Natural killer cell treated with Interleukin-12 subunit alpha and Interleukin-12 subunit beta and Interleukin-15 and Interleukin-18, amount 100 ng/mL, for 72 hours (primary cell): ENCODE results near the gene EPHA4. TPM values are rescaled to one million over a fixed set of nuclear protein-coding genes. Genes with fewer than 3 reads are reported as not detected.
A peak's percentile ranks its signal among the peaks of the same experiment; 100 is the strongest.

Experiments used
- ATAC-seq, 2 donors: fragments of 150-1000 bp; cut with Tn5 transposase in 1 of 2; sonication (Bioruptor Pico), chemical (Tn5 transposase) in 1 of 2; 2 replicates each; pipeline ENCODE4 v1.10.0; 2021
- DNase-seq: peaks from one replicate; pipeline ENCODE4 v3.0.0; 2022; ENCODE audit warnings: low spot score
- H3K27ac Mint-ChIP-seq, 2 donors: 1 replicate in 1 of 2; 2 replicates in 1 of 2; pipeline ENCODE4 v1.8.0; 2022; ENCODE audit warnings: mixed read lengths in 2 of 2, mild to moderate bottlenecking in 1 of 2, moderate library complexity in 1 of 2
- H3K27me3 Mint-ChIP-seq, 2 donors: 1 replicate in 1 of 2; 2 replicates in 1 of 2; pipeline ENCODE4 v1.8.0; 2022; ENCODE audit warnings: mixed read lengths in 2 of 2
- H3K36me3 Mint-ChIP-seq: one replicate; pipeline ENCODE4 v1.8.0; 2022; ENCODE audit warnings: mixed read lengths
- H3K4me1 Mint-ChIP-seq, 2 donors: 1 replicate in 1 of 2; 2 replicates in 1 of 2; pipeline ENCODE4 v1.8.0; 2022; ENCODE audit warnings: low read depth in 2 of 2, mixed read lengths in 2 of 2, mild to moderate bottlenecking in 1 of 2
- H3K4me3 Mint-ChIP-seq: one replicate; pipeline ENCODE4 v1.8.0; 2022; ENCODE audit warnings: mixed read lengths
- H3K9me3 Mint-ChIP-seq: 2 replicates; pipeline ENCODE4 v1.8.0; 2022; ENCODE audit warnings: mixed read lengths
- total RNA-seq, 2 donors: library from RNA; stranded (reverse); gene quantifications; one replicate each; pipeline ENCODE4 v1.2.3, GENCODE V29; 2022

The EPHA4 gene
- total RNA-seq, 2 donors from 2014 or later: 9.7 to 20.7 TPM

DNA sequence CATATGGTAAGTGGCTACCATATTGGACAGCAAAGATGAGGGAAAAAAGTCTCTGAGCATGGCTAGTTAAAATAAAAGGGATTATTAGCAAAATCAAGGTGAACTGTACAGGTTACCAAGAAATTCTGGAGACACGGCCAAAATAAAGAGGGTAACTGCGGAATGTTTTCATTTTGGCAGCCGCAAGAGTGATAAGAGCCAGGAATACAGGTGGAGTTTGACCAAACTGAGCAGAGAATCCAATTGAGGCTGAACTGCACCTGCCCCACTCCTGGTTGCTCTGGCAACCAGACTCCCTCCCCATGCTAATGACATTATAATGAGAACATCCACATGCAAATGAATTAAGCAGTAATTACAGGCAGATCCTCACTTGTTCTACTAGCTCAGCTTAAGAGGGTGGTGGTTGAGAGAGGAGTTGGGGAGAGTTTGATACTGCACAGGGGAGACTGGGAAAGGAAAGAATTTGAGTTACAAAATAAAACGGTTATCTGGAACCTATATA lies 18.8 kb upstream of the EPHA4 start:
- peaks cover 20 to 38% of the 10 kb centered on the region in 2 donors for H3K27me3 Mint-ChIP-seq

DNA sequence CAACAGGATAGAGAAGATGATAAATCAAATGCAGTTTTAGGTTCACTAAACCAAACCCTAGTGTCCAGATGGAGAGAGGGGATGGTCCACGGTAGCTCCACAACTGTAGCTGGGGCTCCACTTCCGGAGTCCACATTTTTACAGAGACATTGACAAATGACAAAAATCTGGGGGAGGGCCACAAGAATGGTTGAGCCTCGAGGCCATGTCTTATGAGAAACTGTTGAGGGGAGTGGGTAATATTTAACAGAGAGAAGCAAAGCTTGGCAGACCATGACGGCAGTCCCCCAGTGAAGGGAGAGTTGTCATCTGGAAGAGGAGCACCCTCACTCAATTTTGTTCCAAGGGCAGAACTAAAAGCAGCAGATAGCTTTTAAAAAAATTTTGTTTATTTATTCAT lies 17.6 kb upstream of the EPHA4 start:
- H3K27me3 Mint-ChIP-seq: peaks cover 24 to 38% of the 10 kb centered on the region in 2 donors
- H3K36me3 Mint-ChIP-seq: no peaks in the 10 kb centered on the region
- no peaks in the 10 kb centered on the region for H3K4me1 Mint-ChIP-seq
- H3K9me3 Mint-ChIP-seq: no peaks in the 10 kb centered on the region
- ATAC-seq (no peak), DNase-seq (no peak)
- no peak overlapping the region for H3K27ac Mint-ChIP-seq
- H3K4me3 Mint-ChIP-seq: no peak overlapping the region

More for the DNA sequence above, 18.8 kb upstream of the EPHA4 start:
- Mint-ChIP-seq H3K4me1 (no peaks in the 10 kb centered on the region), H3K4me3 (no peak overlapping the region), H3K36me3 (no peaks in the 10 kb centered on the region), H3K27ac (no peak overlapping the region), H3K9me3 (no peaks in the 10 kb centered on the region)
- DNase-seq: no peak
- no peak for ATAC-seq

DNA sequence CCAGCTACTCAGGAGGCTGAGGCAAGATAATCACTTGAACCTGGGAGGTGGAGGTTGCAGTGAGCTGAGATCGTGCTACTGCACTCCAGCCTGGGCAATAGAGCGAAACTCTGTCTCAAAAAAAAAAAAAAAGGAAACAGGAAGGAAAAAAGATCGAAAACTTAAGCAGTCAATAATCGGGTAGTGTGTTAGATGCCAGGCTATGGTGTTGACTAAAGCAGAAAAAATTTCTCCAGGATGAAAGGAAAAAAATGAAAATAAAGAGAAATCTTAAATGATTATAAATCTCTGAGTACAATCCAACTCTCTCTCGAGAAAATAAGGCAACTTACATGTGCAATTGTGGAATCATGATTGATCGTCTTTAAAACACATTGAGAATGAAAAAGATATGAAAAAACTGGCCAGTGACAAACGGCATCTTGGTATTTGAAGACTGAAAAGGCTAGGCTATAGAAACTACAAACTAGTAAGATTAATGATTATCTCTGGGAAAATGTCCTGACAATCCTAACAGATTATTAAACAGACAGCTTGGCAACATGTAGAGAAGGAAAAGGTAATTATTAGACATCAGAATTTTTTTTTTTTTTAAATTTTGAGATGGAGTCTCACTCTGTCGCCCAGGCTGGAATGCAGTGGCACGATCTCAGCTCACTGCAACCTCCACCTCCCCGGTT lies 16.3 kb upstream of the EPHA4 start:
- H3K27ac Mint-ChIP-seq: no peak overlapping the region
- no peak for ATAC-seq
- H3K4me3 Mint-ChIP-seq: no peak overlapping the region
- H3K9me3 Mint-ChIP-seq: no peaks in the 10 kb centered on the region
- no peak for DNase-seq
- no peaks in the 10 kb centered on the region for H3K4me1 Mint-ChIP-seq
- no peaks in the 10 kb centered on the region for H3K36me3 Mint-ChIP-seq
- peaks cover 24 to 38% of the 10 kb centered on the region in 2 donors for H3K27me3 Mint-ChIP-seq

DNA sequence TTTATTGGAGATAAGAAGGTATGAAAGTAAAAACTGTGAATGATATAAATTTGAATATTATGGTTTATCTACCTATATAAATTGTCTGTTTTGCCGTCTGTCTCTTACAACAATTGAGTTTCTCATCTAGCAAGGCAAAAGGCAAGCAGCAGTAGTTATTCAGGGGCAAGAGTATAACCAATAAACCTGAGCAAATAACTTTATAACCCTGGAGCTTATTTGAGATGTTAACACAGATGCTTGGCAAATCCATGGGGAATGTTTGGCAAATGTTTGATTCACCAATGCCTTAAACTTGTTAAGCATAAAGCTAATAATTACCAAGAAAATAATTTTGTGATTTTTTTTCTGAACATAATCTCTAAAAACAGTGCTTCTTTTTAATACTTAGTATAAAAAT lies 9.9 kb upstream of the EPHA4 start:
- no peaks in the 10 kb centered on the region for H3K36me3 Mint-ChIP-seq
- H3K4me1 Mint-ChIP-seq: no peaks in the 10 kb centered on the region
- no peaks in the 10 kb centered on the region for H3K9me3 Mint-ChIP-seq
- DNase-seq: no peak
- no peak overlapping the region for H3K4me3 Mint-ChIP-seq
- H3K27me3 Mint-ChIP-seq: peaks cover 34 to 48% of the 10 kb centered on the region in 2 donors
- no peak for ATAC-seq
- H3K27ac Mint-ChIP-seq: no peak overlapping the region

DNA sequence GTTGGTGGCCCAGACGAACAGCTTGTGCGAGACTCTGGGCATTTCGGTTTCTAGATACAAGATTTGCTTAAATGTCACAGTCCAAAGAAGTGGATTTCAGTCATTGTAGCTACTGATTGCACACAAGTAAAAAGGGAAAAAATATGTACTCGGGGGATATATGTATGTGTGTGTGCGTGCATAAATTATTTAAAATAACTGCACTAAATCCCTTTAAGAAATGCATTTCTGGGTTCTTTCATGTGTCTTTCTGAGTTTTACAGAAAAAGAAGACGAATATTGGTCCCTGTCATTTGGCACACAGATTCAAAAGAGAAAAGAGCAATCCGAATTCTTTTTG lies 2.1 kb upstream of the EPHA4 start:
- H3K36me3 Mint-ChIP-seq: peaks cover 5% of the 10 kb centered on the region

DNA sequence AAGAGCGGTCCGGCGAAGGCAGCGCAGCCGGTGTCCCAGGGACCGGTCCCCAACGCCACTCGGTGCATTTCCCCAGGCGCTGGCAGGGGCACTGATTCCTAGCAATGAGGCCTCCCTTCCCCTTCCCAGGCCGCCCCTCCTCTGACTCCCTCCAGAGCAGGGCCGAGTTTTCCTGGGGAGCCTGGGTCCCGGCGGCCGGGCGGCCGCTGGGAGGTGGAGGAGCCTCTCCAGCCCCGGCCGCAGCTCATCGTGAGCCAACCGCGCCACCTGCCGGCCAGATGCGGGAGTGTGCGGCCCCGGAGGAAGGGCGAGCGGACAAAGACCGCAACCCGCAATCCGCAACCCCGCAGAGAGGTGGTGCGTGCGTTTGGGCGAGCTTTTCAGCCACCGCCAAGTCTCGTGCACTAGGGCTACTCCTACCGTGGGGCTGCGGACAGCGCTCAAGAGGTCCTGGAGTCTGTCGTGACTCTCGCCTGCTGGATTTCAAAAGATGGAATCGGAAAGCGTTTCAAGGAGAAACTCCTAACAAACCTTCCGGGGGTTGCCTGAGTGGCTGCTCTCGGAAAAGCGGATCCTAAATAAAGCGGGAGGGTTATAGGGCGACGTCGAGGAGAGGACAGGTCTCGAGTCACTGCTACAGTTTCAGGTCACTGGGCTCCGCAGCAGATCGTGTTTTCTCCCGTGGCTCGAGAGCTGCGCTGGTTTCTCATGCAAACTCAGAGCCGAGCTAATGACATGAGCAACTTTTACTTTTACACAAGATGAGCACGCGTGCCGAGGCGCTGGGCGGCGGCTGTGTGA lies 1.5 kb upstream of the EPHA4 start:
- Mint-ChIP-seq H3K9me3 (no peaks in the 10 kb centered on the region), H3K4me3 (peak overlapping the region; percentile 82), H3K36me3 (peaks cover 5% of the 10 kb centered on the region), H3K27ac (peak overlapping the region in 1 of 2 donors; percentile 70), H3K27me3 (peaks cover 39 to 69% of the 10 kb centered on the region in 2 donors), H3K4me1 (peaks cover 28 to 30% of the 10 kb centered on the region in 2 donors)
- peak; percentile 71 to 79 for ATAC-seq
- DNase-seq: peak; percentile 85

More for the DNA sequence above, 2.1 kb upstream of the EPHA4 start:
- Mint-ChIP-seq H3K4me3 (peak overlapping the region; percentile 82), H3K9me3 (no peaks in the 10 kb centered on the region), H3K27ac (no peak overlapping the region), H3K4me1 (peaks cover 28 to 30% of the 10 kb centered on the region in 2 donors), H3K27me3 (peaks cover 41 to 69% of the 10 kb centered on the region in 2 donors)
- no peak for DNase-seq
- no peak for ATAC-seq

DNA sequence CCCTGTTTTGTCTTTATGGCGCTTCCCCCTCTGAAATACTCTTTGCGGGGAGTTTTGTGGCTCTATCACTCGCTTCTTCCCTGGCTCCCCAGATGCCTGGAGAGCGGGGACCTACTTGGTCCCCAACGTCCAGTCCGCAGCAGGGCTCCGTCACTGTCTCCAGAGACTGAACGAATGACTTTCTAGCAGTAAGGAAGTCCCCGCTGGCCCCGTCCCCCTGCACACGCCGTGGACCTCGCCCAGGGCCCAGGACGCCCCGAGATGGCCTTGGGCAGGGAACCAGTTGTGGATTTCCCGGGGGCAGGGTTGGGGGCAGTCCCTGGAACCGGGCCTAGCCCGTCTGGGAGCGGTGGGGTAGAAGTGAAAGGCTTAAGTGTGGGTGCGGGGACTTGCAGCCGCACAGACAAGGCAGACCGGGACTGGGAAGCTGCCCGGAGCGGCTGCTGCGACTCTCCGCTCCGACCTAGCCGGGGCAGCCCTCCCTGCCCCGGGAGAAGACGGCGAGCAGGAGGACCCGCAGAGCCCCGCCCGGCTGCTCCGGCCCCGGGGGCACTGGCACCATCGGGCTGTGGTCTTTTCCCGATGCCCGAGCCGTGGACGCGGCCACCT lies 821 bp upstream of the EPHA4 start:
- peaks cover 37 to 68% of the 10 kb centered on the region in 2 donors for H3K27me3 Mint-ChIP-seq
- DNase-seq (peak; percentile 61), ATAC-seq (peak; percentile 37 to 61)
- peaks cover 28 to 30% of the 10 kb centered on the region in 2 donors for H3K4me1 Mint-ChIP-seq
- H3K36me3 Mint-ChIP-seq: peaks cover 5% of the 10 kb centered on the region
- H3K9me3 Mint-ChIP-seq: no peaks in the 10 kb centered on the region
- peak overlapping the region in 1 of 2 donors; percentile 39 for H3K27ac Mint-ChIP-seq
- H3K4me3 Mint-ChIP-seq: peak overlapping the region; percentile 96

DNA sequence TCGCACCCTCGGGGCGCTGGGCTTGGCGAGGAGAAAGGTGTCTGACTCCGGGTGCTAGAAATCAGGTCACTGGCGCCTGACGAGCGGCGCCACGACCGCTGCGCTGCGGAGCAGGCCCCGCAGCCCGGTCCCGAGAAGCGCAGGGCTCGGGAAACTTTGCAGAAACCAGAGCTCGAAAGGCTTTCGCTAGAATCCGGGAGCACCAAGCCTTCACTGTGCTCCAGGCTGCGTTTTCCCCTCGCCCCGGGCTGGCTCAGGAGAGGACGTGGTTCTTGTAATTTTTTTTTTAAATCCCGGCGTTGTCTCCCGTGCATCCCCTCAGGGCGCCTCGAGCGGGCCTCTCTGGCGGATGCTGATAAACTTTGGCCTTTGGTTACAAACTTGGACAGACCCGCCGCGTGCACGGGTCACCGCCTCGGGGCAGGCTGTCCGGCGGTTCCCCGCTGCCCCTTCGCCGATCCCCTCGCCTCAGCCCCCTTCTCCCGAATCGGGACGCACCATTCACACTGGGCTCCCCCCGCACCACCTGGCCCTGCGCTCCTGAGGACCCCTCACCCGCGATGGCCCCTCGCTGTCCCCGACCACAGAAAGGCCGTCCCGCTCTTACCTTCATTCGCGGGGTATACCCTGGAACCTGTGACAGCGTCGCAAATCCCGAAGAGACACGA lies 419 bp downstream of the EPHA4 start:
- DNase-seq: peak; percentile 59
- ATAC-seq: peak; percentile 2 to 3
- peak overlapping the region; percentile 16 to 88 for H3K27ac Mint-ChIP-seq
- peaks cover 5% of the 10 kb centered on the region for H3K36me3 Mint-ChIP-seq
- H3K9me3 Mint-ChIP-seq: no peaks in the 10 kb centered on the region
- H3K27me3 Mint-ChIP-seq: peaks cover 29 to 59% of the 10 kb centered on the region in 2 donors
- H3K4me3 Mint-ChIP-seq: peak overlapping the region; percentile 96
- H3K4me1 Mint-ChIP-seq: peaks cover 28 to 30% of the 10 kb centered on the region in 2 donors

DNA sequence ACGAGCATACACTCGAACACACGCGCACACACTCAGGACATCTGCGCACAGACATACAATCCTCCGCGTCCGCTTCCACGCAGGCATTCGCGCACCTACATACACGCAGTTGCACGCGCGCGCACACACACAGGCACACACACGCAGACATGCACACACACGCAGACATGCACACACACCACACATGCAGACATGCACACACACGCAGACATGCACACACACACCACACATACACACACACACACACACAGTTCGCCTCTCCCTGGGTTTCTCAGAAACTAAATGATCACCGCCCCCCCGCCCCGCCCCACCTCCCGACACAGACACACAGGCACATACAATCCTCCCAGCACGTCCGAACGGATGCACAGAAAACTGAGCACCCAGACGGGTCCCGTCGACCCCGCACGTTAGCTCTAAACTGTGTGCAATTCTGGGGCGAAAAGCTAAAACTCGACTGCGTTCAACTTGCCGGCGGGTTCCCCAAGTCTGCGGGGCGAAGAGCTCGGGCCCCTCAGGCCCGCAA lies 1.0 kb downstream of the EPHA4 start:
- DNase-seq (no peak), ATAC-seq (no peak)
- Mint-ChIP-seq H3K36me3 (peaks cover 5% of the 10 kb centered on the region), H3K27me3 (peaks cover 27 to 60% of the 10 kb centered on the region in 2 donors), H3K9me3 (no peaks in the 10 kb centered on the region), H3K4me3 (peak overlapping the region; percentile 96), H3K27ac (peak overlapping the region; percentile 21 to 88), H3K4me1 (peaks cover 30 to 31% of the 10 kb centered on the region in 2 donors)

DNA sequence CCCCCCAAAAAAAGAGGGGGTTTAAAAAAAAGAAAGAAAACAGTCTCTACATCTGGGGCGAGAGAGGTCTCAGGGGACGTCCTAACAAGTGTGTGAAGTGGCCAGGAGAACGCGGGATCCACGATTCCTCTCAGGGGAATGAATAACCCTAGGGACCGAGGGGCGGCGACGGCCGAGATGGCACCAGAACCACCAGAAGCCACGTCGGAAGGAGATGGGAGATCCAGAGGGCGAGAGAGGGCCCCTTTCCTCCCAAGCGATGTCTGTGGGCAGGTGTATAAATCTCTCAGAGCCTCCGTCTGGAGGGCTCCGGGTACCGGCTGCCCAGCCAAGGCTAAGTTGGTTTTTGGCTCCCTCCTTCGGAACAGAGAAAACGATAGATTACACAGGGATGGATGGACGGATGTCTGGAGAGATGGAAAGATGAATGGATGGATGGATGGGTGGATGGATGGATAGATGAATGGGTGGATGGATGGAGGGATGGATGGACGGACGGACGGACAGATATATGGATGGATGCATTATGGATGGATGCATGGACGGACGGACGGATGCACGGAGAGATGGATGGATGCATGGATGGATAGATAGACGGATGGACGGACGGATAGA lies 1.7 kb downstream of the EPHA4 start:
- peaks cover 27 to 62% of the 10 kb centered on the region in 2 donors for H3K27me3 Mint-ChIP-seq
- peak overlapping the region in 1 of 2 donors; percentile 21 for H3K27ac Mint-ChIP-seq
- ATAC-seq (no peak), DNase-seq (no peak)
- peak overlapping the region; percentile 96 for H3K4me3 Mint-ChIP-seq
- H3K9me3 Mint-ChIP-seq: no peaks in the 10 kb centered on the region
- peaks cover 5% of the 10 kb centered on the region for H3K36me3 Mint-ChIP-seq
- H3K4me1 Mint-ChIP-seq: peaks cover 30 to 31% of the 10 kb centered on the region in 2 donors

DNA sequence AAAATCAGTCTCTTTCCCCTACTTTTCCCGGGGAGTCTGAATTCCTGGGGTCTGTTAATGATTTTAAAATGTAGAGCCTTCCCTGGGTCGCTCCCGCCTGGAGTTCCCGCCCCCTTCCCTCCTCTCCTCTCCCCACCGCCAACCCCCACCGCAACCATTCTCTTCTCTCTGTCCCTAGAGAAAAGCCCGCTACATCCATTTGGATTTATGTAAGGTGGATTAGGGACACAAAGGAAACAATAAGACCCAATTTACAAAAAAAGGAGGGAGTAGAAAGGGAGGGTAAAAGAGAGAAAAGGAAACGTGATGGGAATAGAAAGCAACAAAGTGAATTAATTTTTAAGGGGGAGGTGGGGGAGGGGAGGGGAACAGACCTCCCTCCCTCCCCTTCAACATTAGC lies 2.2 kb downstream of the EPHA4 start:
- peak overlapping the region; percentile 96 for H3K4me3 Mint-ChIP-seq
- H3K4me1 Mint-ChIP-seq: peaks cover 30 to 31% of the 10 kb centered on the region in 2 donors
- H3K27me3 Mint-ChIP-seq: peaks cover 27 to 56% of the 10 kb centered on the region in 2 donors
- H3K36me3 Mint-ChIP-seq: peaks cover 5% of the 10 kb centered on the region
- H3K9me3 Mint-ChIP-seq: no peaks in the 10 kb centered on the region
- ATAC-seq (no peak), DNase-seq (no peak)
- H3K27ac Mint-ChIP-seq: no peak overlapping the region

DNA sequence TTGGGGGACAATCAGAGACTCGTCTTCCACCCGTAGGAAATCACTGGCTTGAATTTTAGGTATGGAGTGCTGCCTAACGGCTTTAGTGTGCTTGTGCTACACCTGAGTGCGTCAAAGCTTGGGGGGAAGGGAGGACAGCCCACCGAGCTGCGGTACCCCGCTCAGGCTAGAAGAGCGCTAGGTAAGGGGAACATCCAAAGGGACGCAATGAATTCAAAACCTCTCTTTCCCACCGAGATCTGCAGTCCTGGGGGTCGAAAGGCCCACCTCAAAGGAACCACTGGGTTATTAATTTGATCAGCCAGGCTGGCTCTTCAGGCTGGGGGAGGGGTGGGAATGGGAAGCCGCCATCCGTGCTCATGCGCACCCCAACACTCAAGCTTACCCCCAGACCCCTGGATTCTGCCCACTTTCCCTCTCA lies 2.7 kb downstream of the EPHA4 start:
- H3K4me1 Mint-ChIP-seq: peaks cover 30 to 31% of the 10 kb centered on the region in 2 donors
- no peak for ATAC-seq
- no peak overlapping the region for H3K27ac Mint-ChIP-seq
- peaks cover 5% of the 10 kb centered on the region for H3K36me3 Mint-ChIP-seq
- DNase-seq: no peak
- peaks cover 23 to 52% of the 10 kb centered on the region in 2 donors for H3K27me3 Mint-ChIP-seq
- peak overlapping the region; percentile 24 for H3K4me3 Mint-ChIP-seq
- no peaks in the 10 kb centered on the region for H3K9me3 Mint-ChIP-seq

DNA sequence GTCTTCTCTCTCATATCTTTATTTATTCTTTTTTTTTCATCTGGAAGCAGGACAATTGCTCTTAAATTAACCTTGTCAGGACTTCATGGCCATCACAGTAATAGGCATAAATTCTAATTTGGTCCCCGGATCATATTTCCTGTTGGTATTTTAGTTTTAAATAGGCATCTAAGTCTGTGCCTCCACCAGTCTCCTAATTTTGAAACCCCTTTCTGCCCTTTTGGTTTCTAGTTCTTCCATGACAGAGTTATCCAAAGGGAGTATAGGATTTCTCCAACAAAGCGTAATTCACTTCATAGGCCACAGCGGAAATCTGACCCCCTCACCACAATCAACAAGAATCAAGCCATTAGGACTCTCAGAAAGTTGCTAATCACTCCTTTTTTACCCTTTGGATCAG lies 3.8 kb downstream of the EPHA4 start:
- ATAC-seq (no peak), DNase-seq (no peak)
- H3K27ac Mint-ChIP-seq: no peak overlapping the region
- no peaks in the 10 kb centered on the region for H3K9me3 Mint-ChIP-seq
- peaks cover 18 to 40% of the 10 kb centered on the region in 2 donors for H3K27me3 Mint-ChIP-seq
- no peak overlapping the region for H3K4me3 Mint-ChIP-seq
- peaks cover 5% of the 10 kb centered on the region for H3K36me3 Mint-ChIP-seq
- H3K4me1 Mint-ChIP-seq: peaks cover 22% of the 10 kb centered on the region in 2 donors
